ENCODE results near the gene ATG3. TPM values are rescaled to one million over a fixed set of nuclear protein-coding genes. Genes with fewer than 3 reads are reported as not detected.

Gene ATG3
- total and polyA plus RNA-seq, 2 of the 8 experiments (the other 6 are each of a cell fraction or from before 2014, with no cell fraction given), result 27.3 to 55.3 TPM

GRCh38 chr3:112514527-112515128 lies 47.1 kb downstream of the ATG3 start:
- POLR2A ChIA-PET (ENCODE audit: partially characterized antibody), result no interaction called here
- Histone ChIP-seq H2BK20ac (ENCODE audit: low read length) (no peak overlapping the region), H2BK15ac (ENCODE audit: low read length) (no peak overlapping the region), H3K14ac (ENCODE audit: insufficient read length) (no peak overlapping the region), H2AFZ (ENCODE audit: low read length) (no peak overlapping the region), H3K79me2 (ENCODE audit: control insufficient read depth in 1 of 2, insufficient read depth in 2 of 2, low read length in 2 of 2) (no peaks in the 10 kb centered on the region), H3K23me2 (ENCODE audit: low read depth, low read length) (no peaks in the 10 kb centered on the region), H3K79me1 (ENCODE audit: low read depth, low read length) (no peaks in the 10 kb centered on the region), H3K27me3 (replicated peaks in 1 of 4; ENCODE audit: control insufficient read depth in 3 of 4, extremely low read depth in 1 of 4, insufficient read depth in 3 of 4, low read length in 3 of 4) (no peaks in the 10 kb centered on the region), H4K8ac (ENCODE audit: extremely low read depth, insufficient read depth, low read length) (no peak overlapping the region), H4K91ac (replicated peaks; ENCODE audit: insufficient read length, low read length) (no peak overlapping the region), H3K23ac (ENCODE audit: insufficient read length) (no peak overlapping the region), H3K4ac (replicated peaks; ENCODE audit: insufficient read length, low read depth, low read length) (no peak overlapping the region), H2BK120ac (replicated peaks; ENCODE audit: low read depth, low read length) (no peak overlapping the region), H2AK5ac (ENCODE audit: low read depth, low read length) (no peak overlapping the region), H4K5ac (ENCODE audit: insufficient read length, low read depth, low read length) (no peak overlapping the region), H3K36me3 (ENCODE audit: control insufficient read depth in 2 of 4, insufficient read depth in 4 of 4, low read length in 3 of 4) (no peaks in the 10 kb centered on the region; a peak in 2 of 8 replicates), H3K9ac (replicated peaks in 1 of 4; ENCODE audit: extremely low read depth in 1 of 4, low read depth in 3 of 4, low read length in 3 of 4) (no peak overlapping the region), H3K18ac (ENCODE audit: extremely low read depth, low read length) (no peak overlapping the region), H3K4me1 (replicated peaks in 1 of 4; ENCODE audit: control insufficient read depth in 3 of 4, insufficient read depth in 4 of 4, low read length in 3 of 4) (no peaks in the 10 kb centered on the region), H2BK5ac (ENCODE audit: low read depth, low read length) (no peak overlapping the region), H4K20me1 (replicated peaks in 1 of 2; ENCODE audit: control insufficient read depth in 1 of 2, insufficient read depth in 2 of 2, low read length in 2 of 2) (no peaks in the 10 kb centered on the region), H3K27ac (ENCODE audit: low read depth, low read length) (no peak overlapping the region), H2BK12ac (ENCODE audit: low read depth, low read length) (no peak overlapping the region), H3K56ac (replicated peaks; ENCODE audit: insufficient read length, low read depth, low read length) (no peak overlapping the region), H3K9me3 (ENCODE audit: insufficient read depth in 2 of 2, low read depth in 1 of 2, low read length in 1 of 2) (peaks cover 13 to 25% of the 10 kb centered on the region in 2 experiments), H3K4me2 (ENCODE audit: insufficient read depth in 1 of 2, low read depth in 2 of 2, low read length in 2 of 2) (no peak overlapping the region), H3K4me3 (ENCODE audit: extremely low read depth in 1 of 4, insufficient read depth in 2 of 4, low read depth in 3 of 4, low read length in 4 of 4) (no peak overlapping the region)
- DNase-seq (ENCODE audit: low read depth in 1 of 2, low spot score in 2 of 2) (no peak), FAIRE-seq (no peak)
- CTCF ChIA-PET (ENCODE audit: partially characterized antibody), result interaction anchor here (0.6 to 2.8 kb wide), 2 partner anchors 221 to 376 kb away, joined by 3 to 14 read pairs; partner anchors contain the start of gene SLC9C1
- 83% methylated on average over 2 of the region's 2 CpGs; no CpG with 5 or more reads in 1 of the 2 experiments for WGBS, 2 experiments (ENCODE audit: extremely low coverage in 1 of 2, insufficient coverage in 1 of 2, insufficient read length in 1 of 2, insufficient replicate concordance in 2 of 2, low coverage in 1 of 2, low lambda C conversion rate in 2 of 2, missing lambda C conversion rate in 1 of 2)
- TF ChIP-seq TAF7 (optimal IDR thresholded peaks at IDR 0.05; ENCODE audit: borderline replicate concordance, low read depth, low read length) (no peak), MAX (IDR thresholded peaks at IDR 0.05) (no peak), CHD1 (IDR thresholded peaks at IDR 0.05; ENCODE audit: low read depth, low read length) (no peak), NRF1 (IDR thresholded peaks at IDR 0.05; ENCODE audit: low read depth, low read length) (no peak), SP2 (IDR thresholded peaks at IDR 0.05; ENCODE audit: low read length) (no peak), CHD2 (IDR thresholded peaks at IDR 0.05; ENCODE audit: low read length) (no peak), SIRT6 (IDR thresholded peaks at IDR 0.05; ENCODE audit: low read length) (no peak), CEBPB (IDR thresholded peaks at IDR 0.05; ENCODE audit: low read depth, low read length) (no peak), CTCF (IDR thresholded peaks at IDR 0.05; ENCODE audit: control extremely low read depth in 1 of 3, insufficient read depth in 1 of 3, low read depth in 1 of 3, low read length in 3 of 3) (no peak), TAF1 (IDR thresholded peaks at IDR 0.05; ENCODE audit: low read depth, low read length) (no peak), POLR2AphosphoS5 (IDR thresholded peaks at IDR 0.05; ENCODE audit: low read depth, low read length) (no peak), POU5F1 (IDR thresholded peaks at IDR 0.05; ENCODE audit: low read depth, low read length) (no peak)
